NT2/D1 (cell line): Measurements from ENCODE around the gene EPM2A.

Experiments used
- SUZ12 ChIP-seq: IDR thresholded peaks from 2 replicates; pipeline ENCODE4 v1.6.1; 2011; ENCODE audit not compliant: insufficient read length, insufficient read depth; ENCODE audit errors: extremely low read depth
- YY1 ChIP-seq: IDR thresholded peaks from 2 replicates; pipeline ENCODE4 v1.6.1; 2011; ENCODE audit not compliant: insufficient read length, insufficient read depth
- ZNF274 ChIP-seq: IDR thresholded peaks from 2 replicates; pipeline ENCODE4 v1.6.1; 2011; ENCODE audit warnings: mild to moderate bottlenecking, low read depth, low read length

DNA sequence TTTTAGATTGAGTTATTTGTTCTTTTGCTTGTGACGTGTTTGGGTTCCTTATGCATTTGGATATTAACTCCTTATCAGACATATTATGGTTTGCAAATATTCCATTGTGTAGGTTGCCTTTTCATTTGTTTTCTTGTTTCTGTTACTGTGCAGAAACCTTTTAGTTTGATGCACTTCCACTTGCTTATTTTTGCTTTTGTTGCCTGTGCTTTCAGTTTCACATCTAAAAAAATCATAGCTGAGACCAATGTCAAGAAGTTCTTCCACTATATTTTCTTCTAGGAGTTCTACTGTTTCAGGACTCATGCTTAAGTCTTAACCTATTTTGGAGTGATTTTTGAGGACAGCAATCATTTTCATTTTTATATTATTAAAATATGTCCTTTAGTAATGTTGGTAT lies 113.5 kb downstream of the EPM2A start:
- TF ChIP-seq YY1 (no peak), ZNF274 (no peak), SUZ12 (no peak)
